Panc1 (cell line): Measurements from ENCODE around the gene CRIM1.

Experiments
- POLR2AphosphoS5 ChIP-seq: IDR thresholded peaks from 2 replicates; pipeline ENCODE4 v1.6.1; 2012; ENCODE audit warnings: mild to moderate bottlenecking, low read depth, low read length, moderate library complexity
- SIN3A ChIP-seq: IDR thresholded peaks from 2 replicates; pipeline ENCODE4 v1.6.1; 2012; ENCODE audit warnings: low read depth, mild to moderate bottlenecking, low read length, moderate library complexity, borderline replicate concordance; ENCODE audit not compliant: insufficient read depth
- TCF7L2 ChIP-seq: IDR thresholded peaks from 2 replicates; pipeline ENCODE4 v1.6.1; 2011; ENCODE audit warnings: mild to moderate bottlenecking, low read depth, low read length, inconsistent platforms
- TF ChIP-seq, protein P1 (sequence below): fragments of 450-650 bp; IDR thresholded peaks from 2 replicates; pipeline ENCODE4 v1.5.1; 2017; ENCODE audit warnings: mild to moderate bottlenecking
- TF ChIP-seq, protein P2 (sequence below), 2 experiments: IDR thresholded peaks; 2 replicates each; pipeline ENCODE4 v1.6.1; 2011 to 2012; ENCODE audit warnings: low read depth in 2 of 2, control low read depth in 1 of 2, low read length in 1 of 2, mild to moderate bottlenecking in 1 of 2, moderate library complexity in 1 of 2; ENCODE audit not compliant: insufficient read depth in 1 of 2

DNA sequence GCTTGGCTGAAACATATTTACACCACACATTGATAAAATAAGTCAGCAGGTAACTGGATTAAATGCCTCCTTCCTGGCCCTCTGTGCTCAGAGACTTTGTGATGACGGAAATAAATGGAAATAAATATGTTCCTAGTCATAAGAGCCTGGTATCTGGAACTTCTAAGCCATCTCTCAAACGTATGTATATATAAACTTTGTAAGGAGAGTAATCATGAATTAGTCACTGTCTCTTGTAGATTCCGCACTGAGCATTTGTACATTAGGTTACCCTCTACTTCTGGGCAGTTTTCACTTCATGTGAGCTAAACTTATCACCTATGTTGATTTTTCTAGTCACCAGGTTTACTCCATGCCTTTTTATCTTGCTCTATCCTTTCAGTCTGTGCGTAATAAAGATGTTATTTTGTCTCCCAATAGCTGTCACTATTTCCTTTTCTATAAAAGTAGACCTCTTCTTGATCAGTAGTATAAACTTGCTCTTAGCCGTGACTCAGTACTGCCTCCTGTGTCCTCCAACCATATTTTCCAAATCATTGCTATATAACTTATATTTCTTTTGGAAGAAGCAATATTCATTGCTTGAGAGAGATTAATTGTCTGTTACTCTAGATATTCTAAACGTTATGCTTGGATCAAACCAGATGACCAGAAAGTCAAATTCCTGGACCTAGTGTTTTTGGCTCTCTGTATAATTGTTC lies 189.2 kb downstream of the CRIM1 start:
- TF ChIP-seq, protein P1, sequence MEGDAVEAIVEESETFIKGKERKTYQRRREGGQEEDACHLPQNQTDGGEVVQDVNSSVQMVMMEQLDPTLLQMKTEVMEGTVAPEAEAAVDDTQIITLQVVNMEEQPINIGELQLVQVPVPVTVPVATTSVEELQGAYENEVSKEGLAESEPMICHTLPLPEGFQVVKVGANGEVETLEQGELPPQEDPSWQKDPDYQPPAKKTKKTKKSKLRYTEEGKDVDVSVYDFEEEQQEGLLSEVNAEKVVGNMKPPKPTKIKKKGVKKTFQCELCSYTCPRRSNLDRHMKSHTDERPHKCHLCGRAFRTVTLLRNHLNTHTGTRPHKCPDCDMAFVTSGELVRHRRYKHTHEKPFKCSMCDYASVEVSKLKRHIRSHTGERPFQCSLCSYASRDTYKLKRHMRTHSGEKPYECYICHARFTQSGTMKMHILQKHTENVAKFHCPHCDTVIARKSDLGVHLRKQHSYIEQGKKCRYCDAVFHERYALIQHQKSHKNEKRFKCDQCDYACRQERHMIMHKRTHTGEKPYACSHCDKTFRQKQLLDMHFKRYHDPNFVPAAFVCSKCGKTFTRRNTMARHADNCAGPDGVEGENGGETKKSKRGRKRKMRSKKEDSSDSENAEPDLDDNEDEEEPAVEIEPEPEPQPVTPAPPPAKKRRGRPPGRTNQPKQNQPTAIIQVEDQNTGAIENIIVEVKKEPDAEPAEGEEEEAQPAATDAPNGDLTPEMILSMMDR, result peak; percentile 62; the same call in 1 of the 2 replicates
- TF ChIP-seq POLR2AphosphoS5, result no peak
- TF ChIP-seq SIN3A, result no peak
- TF ChIP-seq TCF7L2, result no peak
- TF ChIP-seq, protein P2, sequence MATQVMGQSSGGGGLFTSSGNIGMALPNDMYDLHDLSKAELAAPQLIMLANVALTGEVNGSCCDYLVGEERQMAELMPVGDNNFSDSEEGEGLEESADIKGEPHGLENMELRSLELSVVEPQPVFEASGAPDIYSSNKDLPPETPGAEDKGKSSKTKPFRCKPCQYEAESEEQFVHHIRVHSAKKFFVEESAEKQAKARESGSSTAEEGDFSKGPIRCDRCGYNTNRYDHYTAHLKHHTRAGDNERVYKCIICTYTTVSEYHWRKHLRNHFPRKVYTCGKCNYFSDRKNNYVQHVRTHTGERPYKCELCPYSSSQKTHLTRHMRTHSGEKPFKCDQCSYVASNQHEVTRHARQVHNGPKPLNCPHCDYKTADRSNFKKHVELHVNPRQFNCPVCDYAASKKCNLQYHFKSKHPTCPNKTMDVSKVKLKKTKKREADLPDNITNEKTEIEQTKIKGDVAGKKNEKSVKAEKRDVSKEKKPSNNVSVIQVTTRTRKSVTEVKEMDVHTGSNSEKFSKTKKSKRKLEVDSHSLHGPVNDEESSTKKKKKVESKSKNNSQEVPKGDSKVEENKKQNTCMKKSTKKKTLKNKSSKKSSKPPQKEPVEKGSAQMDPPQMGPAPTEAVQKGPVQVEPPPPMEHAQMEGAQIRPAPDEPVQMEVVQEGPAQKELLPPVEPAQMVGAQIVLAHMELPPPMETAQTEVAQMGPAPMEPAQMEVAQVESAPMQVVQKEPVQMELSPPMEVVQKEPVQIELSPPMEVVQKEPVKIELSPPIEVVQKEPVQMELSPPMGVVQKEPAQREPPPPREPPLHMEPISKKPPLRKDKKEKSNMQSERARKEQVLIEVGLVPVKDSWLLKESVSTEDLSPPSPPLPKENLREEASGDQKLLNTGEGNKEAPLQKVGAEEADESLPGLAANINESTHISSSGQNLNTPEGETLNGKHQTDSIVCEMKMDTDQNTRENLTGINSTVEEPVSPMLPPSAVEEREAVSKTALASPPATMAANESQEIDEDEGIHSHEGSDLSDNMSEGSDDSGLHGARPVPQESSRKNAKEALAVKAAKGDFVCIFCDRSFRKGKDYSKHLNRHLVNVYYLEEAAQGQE (IDR thresholded peaks at IDR 0.05; ENCODE audit: insufficient read depth in 1 of 2, low read depth in 2 of 2, low read length in 1 of 2), result no peak
